ENCODE measurements around the gene KLK14.

Gene KLK14

DNA sequence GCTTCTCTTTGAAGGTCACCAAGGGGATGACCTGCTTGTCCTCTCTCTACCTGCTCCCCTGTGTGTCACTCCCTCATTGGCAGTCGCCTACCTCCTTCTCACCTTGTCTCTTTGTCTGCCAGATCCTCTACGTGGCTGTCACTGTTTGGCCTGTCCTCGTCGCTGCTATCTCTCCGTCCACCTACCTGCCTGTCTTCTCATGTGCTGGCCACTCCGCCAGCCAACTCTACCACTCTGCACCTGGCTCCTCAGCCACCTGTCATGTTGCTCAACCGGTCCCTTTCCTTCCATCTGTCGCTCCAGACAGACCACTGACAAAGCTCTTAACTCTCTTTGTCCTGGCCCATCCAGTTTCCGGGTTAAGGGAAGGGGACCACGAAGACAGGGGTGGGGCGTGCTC, 48.0 kb downstream of the KLK14 start, which contains the start of gene KLK12:
Gene KLK12 (minus strand): TSS at position 299 of the 400 bp plus-strand sequence. CDS start 381 bp downstream, outside the sequence.
- ChIA-PET CTCF (no interaction called here), POLR2A (no interaction called here)
- DNase-seq (ENCODE audit: low read depth, low spot score), result no peak
- TF ChIP-seq, protein P1, sequence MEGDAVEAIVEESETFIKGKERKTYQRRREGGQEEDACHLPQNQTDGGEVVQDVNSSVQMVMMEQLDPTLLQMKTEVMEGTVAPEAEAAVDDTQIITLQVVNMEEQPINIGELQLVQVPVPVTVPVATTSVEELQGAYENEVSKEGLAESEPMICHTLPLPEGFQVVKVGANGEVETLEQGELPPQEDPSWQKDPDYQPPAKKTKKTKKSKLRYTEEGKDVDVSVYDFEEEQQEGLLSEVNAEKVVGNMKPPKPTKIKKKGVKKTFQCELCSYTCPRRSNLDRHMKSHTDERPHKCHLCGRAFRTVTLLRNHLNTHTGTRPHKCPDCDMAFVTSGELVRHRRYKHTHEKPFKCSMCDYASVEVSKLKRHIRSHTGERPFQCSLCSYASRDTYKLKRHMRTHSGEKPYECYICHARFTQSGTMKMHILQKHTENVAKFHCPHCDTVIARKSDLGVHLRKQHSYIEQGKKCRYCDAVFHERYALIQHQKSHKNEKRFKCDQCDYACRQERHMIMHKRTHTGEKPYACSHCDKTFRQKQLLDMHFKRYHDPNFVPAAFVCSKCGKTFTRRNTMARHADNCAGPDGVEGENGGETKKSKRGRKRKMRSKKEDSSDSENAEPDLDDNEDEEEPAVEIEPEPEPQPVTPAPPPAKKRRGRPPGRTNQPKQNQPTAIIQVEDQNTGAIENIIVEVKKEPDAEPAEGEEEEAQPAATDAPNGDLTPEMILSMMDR (IDR thresholded peaks at IDR 0.05; ENCODE audit: insufficient read depth, low read length, missing control alignments), result no peak
- no peak within 1 kb of the TSS for H3K4me3 ChIP-seq (ENCODE audit: low read depth, low read length)

DNA sequence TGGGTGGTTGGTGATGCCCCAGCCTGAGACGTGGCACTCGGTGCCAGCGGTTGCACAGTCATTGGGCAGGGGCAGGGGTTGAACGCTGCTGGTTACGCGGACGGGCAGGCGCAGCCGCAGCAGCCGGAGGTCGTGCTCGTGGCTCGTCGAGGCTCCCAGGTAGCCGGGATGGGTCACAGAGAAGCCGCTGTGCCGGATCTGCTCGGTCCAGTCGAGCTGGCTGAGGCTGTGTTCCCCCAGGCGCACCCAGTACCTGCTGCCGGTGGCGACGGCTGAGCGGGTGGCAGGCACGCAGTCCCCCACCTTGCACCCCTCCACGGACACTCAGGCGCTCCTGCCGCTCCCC, 50.8 kb downstream of the KLK14 start:
- TF ChIP-seq, protein P1 (IDR thresholded peaks at IDR 0.05; ENCODE audit: insufficient read depth, low read length, missing control alignments), result no peak
- POLR2A ChIA-PET, result interaction anchor here (0.6 kb wide), 1 partner anchor 62 kb away, joined by 3 read pairs; no protein-coding TSS in a partner anchor
- no peak for DNase-seq (ENCODE audit: low read depth, low spot score)
- CTCF ChIA-PET, result no interaction called here
- no peak overlapping the region for H3K4me3 ChIP-seq (ENCODE audit: low read depth, low read length)

DNA sequence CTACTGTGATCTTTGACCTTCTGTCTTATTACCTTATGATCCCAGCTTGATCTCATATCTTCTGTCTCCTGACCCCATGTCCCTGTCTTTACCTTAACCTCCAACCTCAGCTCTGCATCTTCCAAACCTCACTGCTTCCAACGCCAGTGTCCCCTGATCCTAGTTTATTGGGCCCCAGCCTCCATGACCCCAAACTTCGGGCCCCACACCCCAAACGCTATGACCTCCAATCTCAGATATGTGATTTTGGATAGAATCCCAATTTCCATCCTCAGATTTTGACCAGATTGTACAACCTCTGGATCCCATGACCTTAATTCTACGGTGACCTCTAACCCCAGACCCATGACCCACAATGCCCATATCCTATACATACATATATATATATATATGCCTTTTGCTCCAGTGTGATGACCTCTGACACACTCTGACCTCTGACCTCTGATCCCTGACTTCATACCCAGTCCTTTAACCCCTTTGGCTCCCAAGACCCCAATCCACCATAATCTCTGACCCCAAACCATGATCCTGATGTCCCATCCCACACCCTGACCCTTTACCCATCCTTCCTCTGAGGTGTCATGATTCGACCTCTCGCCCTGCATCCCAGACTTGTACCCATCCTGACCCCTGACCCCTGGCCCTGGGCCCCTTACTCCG, 51.3 kb downstream of the KLK14 start:
- no peak for DNase-seq (ENCODE audit: low read depth, low spot score)
- TF ChIP-seq, protein P1 (IDR thresholded peaks at IDR 0.05; ENCODE audit: insufficient read depth, low read length, missing control alignments), result no peak
- ChIA-PET POLR2A (no interaction called here), CTCF (no interaction called here)
- H3K4me3 ChIP-seq (ENCODE audit: low read depth, low read length), result no peak overlapping the region

DNA sequence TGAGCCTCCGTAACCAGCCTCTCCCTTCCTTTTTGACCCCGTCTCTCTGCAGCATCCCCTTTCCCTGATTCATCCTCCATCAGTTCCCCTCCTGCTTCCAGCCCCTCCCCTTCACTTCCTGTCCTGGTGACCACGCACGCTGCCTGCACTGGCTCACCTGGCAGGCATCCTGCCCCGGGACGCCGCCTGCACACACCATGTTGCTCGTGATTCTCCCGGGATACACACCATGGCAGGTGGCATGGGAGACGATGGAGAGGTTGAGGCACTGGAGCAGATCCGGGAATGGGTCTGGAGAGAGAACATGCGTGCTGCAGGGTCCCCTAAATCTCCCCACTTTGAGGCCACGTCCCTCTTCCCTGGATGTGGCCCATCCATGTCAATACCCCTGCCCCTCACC, 52.1 kb downstream of the KLK14 start:
- CTCF ChIA-PET, result no interaction called here
- POLR2A ChIA-PET, result no interaction called here
- TF ChIP-seq, protein P1 (IDR thresholded peaks at IDR 0.05; ENCODE audit: insufficient read depth, low read length, missing control alignments), result no peak
- no peak for DNase-seq (ENCODE audit: low read depth, low spot score)
- H3K4me3 ChIP-seq (ENCODE audit: low read depth, low read length), result no peak overlapping the region

DNA sequence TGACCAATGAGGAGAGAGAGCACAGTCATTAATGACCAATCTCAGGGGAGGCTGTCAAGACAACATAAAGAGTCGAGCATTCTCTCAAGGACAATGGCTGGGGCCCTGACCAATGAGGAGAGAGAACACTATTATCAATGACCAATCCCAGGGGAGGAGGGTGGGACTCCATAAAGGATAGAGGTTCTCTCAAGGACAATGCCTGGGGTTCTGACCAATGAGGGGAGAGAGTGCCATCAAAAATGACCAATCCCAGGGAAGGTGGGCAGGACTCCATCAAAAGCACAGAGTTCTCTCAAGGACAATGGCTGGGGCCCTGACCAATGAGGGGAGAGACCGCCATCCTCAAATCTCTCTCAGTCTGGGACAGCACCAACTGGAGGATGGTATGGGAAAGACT, 53.0 kb downstream of the KLK14 start:
- DNase-seq (ENCODE audit: low read depth, low spot score), result no peak
- ChIA-PET POLR2A (no interaction called here), CTCF (no interaction called here)
- no peak overlapping the region for H3K4me3 ChIP-seq (ENCODE audit: low read depth, low read length)
- TF ChIP-seq, protein P1 (IDR thresholded peaks at IDR 0.05; ENCODE audit: insufficient read depth, low read length, missing control alignments), result no peak

Measured in AG04449 (cell line).